LNCaP clone FGC (cell line): ENCODE data around the gene BOD1L1.

ENCODE experiments used
- DNase-seq: peaks from one replicate; pipeline ENCODE4 v3.0.0-alpha.2; 2011; ENCODE audit warnings: low read depth
- H3K4me3 ChIP-seq: 2 replicates; pipeline ENCODE4 v1.5.1; 2011; ENCODE audit warnings: mild to moderate bottlenecking, low read depth, low read length, control low read depth
- TF ChIP-seq, protein P1 (sequence below): IDR thresholded peaks from 2 replicates; pipeline ENCODE4 v1.5.1; 2012; ENCODE audit warnings: mild to moderate bottlenecking; ENCODE audit not compliant: control insufficient read depth, insufficient read depth; ENCODE audit errors: extremely low read depth

The BOD1L1 gene

GRCh38 chr4:13656569-13657405 lies 29.3 kb upstream of the BOD1L1 start:
- TF ChIP-seq, protein P1, sequence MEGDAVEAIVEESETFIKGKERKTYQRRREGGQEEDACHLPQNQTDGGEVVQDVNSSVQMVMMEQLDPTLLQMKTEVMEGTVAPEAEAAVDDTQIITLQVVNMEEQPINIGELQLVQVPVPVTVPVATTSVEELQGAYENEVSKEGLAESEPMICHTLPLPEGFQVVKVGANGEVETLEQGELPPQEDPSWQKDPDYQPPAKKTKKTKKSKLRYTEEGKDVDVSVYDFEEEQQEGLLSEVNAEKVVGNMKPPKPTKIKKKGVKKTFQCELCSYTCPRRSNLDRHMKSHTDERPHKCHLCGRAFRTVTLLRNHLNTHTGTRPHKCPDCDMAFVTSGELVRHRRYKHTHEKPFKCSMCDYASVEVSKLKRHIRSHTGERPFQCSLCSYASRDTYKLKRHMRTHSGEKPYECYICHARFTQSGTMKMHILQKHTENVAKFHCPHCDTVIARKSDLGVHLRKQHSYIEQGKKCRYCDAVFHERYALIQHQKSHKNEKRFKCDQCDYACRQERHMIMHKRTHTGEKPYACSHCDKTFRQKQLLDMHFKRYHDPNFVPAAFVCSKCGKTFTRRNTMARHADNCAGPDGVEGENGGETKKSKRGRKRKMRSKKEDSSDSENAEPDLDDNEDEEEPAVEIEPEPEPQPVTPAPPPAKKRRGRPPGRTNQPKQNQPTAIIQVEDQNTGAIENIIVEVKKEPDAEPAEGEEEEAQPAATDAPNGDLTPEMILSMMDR: peak; percentile 72
- H3K4me3 ChIP-seq: no peak overlapping the region
- no peak for DNase-seq

- DNase-seq: no peak
- TF ChIP-seq, protein P1: peak; percentile 93
- peak overlapping the region; percentile 34 for H3K4me3 ChIP-seq
These were observed 26.8 kb upstream of the BOD1L1 start for GRCh38 chr4:13654162-13654797.

- no peak for DNase-seq
- H3K4me3 ChIP-seq: no peak overlapping the region
These were observed 26.2 kb upstream of the BOD1L1 start for GRCh38 chr4:13653766-13654161.

GRCh38 chr4:13647031-13647430 lies 19.5 kb upstream of the BOD1L1 start:
- no peak overlapping the region for H3K4me3 ChIP-seq
- no peak for DNase-seq
- TF ChIP-seq, protein P1: no peak

More at GRCh38 chr4:13653766-13654161, 26.2 kb upstream of the BOD1L1 start:
- TF ChIP-seq, protein P1: no peak

GRCh38 chr4:13645075-13645474 lies 17.6 kb upstream of the BOD1L1 start:
- no peak for DNase-seq
- no peak overlapping the region for H3K4me3 ChIP-seq
- TF ChIP-seq, protein P1: no peak

GRCh38 chr4:13642170-13642950 lies 14.8 kb upstream of the BOD1L1 start:
- TF ChIP-seq, protein P1: no peak
- H3K4me3 ChIP-seq: no peak overlapping the region
- no peak for DNase-seq
